ENCODE results near the gene SLIRP.

DNA sequence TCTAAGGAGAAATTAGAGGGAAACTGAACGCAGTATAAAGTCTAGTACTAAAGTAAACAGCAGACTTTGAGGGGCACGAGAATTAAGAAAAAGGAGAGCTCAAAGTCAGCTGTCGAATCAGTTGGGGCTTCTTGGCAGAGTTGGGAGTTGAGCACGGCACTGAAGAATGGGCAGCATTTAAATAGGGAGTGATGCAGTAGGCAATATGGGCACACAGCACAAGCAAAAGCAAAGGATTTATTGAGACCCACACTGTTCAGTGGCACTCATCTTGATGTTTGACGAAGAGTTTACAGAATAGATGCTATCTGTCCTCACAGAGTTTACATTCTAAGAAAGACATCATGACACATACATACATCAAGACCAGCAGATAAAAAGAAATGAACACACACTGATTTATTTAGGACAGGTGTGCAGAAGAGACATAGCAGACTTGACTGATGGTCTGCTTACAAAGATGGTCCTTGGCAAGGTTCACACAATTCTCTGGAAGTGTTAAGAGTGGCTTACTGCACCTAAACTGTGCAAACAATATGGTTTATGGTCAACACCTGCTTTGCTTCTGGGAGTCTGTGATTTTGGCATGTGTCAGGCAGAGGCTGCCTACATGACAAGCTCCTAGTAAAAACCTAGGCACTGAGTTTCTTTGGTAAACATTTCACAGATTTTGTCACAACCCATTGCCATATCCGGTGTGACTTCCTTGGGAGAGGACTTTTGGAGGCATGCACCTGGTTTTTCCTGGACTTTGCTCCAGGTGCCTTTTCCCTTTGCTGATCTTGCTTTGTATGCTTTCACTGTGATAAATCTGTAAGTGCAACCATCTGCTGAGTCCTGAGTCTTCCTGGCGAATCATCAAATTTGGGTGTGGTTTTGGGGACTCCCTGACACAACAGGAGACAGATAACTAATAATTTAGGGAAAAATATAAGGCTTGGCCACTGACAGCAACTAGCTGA is 26.4 kb upstream of the SLIRP start:
- TF ChIP-seq POLR2A (IDR thresholded peaks at IDR 0.05; ENCODE audit: borderline replicate concordance, extremely low read depth, insufficient read depth, insufficient read length) = no peak
- TF ChIP-seq, protein P1, sequence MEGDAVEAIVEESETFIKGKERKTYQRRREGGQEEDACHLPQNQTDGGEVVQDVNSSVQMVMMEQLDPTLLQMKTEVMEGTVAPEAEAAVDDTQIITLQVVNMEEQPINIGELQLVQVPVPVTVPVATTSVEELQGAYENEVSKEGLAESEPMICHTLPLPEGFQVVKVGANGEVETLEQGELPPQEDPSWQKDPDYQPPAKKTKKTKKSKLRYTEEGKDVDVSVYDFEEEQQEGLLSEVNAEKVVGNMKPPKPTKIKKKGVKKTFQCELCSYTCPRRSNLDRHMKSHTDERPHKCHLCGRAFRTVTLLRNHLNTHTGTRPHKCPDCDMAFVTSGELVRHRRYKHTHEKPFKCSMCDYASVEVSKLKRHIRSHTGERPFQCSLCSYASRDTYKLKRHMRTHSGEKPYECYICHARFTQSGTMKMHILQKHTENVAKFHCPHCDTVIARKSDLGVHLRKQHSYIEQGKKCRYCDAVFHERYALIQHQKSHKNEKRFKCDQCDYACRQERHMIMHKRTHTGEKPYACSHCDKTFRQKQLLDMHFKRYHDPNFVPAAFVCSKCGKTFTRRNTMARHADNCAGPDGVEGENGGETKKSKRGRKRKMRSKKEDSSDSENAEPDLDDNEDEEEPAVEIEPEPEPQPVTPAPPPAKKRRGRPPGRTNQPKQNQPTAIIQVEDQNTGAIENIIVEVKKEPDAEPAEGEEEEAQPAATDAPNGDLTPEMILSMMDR (IDR thresholded peaks at IDR 0.05 in 2 of 3, conservative IDR thresholded peaks at IDR 0.05 in 1 of 3; ENCODE audit: borderline replicate concordance in 1 of 3, insufficient read depth in 1 of 3, low read depth in 2 of 3, low read length in 2 of 3) = no peak
- no peak for TF ChIP-seq RAD21 (IDR thresholded peaks at IDR 0.05; ENCODE audit: low read depth)
- no peak for TF ChIP-seq SP1 (IDR thresholded peaks at IDR 0.05; ENCODE audit: low read depth)
- TF ChIP-seq, protein P2, sequence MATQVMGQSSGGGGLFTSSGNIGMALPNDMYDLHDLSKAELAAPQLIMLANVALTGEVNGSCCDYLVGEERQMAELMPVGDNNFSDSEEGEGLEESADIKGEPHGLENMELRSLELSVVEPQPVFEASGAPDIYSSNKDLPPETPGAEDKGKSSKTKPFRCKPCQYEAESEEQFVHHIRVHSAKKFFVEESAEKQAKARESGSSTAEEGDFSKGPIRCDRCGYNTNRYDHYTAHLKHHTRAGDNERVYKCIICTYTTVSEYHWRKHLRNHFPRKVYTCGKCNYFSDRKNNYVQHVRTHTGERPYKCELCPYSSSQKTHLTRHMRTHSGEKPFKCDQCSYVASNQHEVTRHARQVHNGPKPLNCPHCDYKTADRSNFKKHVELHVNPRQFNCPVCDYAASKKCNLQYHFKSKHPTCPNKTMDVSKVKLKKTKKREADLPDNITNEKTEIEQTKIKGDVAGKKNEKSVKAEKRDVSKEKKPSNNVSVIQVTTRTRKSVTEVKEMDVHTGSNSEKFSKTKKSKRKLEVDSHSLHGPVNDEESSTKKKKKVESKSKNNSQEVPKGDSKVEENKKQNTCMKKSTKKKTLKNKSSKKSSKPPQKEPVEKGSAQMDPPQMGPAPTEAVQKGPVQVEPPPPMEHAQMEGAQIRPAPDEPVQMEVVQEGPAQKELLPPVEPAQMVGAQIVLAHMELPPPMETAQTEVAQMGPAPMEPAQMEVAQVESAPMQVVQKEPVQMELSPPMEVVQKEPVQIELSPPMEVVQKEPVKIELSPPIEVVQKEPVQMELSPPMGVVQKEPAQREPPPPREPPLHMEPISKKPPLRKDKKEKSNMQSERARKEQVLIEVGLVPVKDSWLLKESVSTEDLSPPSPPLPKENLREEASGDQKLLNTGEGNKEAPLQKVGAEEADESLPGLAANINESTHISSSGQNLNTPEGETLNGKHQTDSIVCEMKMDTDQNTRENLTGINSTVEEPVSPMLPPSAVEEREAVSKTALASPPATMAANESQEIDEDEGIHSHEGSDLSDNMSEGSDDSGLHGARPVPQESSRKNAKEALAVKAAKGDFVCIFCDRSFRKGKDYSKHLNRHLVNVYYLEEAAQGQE (IDR thresholded peaks at IDR 0.05; ENCODE audit: low read depth) = no peak

Data from HCT116 (cell line).